Measurements from ENCODE around the gene ATP10B.
"Not testable (repeated sequence)": the region's sequence is repeated elsewhere in the genome, so short reads cannot be mapped to it uniquely, and the experiment has no call there.

ATP10B gene

GRCh38 chr5:160750938-160751657 lies 100.9 kb downstream of the ATP10B start:
- DNase-seq (ENCODE audit: low read depth): no peak

GRCh38 chr5:160749682-160750081 lies 102.3 kb downstream of the ATP10B start:
- DNase-seq (ENCODE audit: low read depth): no peak

- DNase-seq (ENCODE audit: low read depth): no peak
These were observed 103.0 kb downstream of the ATP10B start for GRCh38 chr5:160749026-160749425.

DNA sequence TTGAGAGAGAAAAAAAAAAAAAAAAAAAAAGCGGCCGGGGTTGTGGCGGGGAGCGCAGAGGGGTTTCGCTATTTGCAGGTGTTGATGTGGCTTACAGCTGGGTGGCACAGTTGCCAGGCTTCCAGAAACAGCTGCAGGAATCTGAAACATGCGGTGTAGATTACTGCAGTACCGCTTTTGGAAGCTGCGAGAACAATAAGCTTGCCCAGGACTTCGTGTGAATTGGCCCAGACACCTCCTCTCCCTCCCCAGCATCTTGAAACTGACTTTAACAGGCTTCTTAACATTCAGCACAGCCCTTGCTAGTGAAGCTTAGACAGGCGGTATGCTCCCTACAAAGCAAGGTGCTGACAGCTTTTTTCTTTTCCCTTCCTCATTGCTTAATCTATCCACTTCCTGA lies 104.0 kb downstream of the ATP10B start:
- DNase-seq (ENCODE audit: low read depth): no peak

GRCh38 chr5:160747559-160747958 lies 104.5 kb downstream of the ATP10B start:
- DNase-seq (ENCODE audit: low read depth): no peak

- no peak for DNase-seq (ENCODE audit: low read depth)
These were observed 107.5 kb downstream of the ATP10B start for GRCh38 chr5:160744268-160745101.

DNA sequence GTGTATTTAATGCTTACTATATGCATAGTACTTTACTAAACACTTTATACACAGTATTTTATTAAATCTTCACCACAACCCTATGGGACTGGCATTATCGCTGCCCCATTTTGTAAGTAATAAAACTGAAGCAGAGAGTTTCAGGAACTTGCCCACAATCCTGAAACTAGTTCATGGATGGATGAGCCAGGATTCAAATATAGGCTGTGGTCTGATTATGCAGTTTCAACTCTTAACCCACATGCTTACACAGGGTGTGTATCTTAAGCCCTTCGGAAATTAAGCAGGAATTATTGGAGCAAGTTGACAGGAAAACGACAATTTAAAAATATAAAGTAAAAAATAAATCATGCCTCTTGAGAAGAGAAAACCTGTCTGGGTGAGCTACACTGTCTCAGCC lies 109.0 kb downstream of the ATP10B start:
- DNase-seq (ENCODE audit: low read depth): no peak

DNA sequence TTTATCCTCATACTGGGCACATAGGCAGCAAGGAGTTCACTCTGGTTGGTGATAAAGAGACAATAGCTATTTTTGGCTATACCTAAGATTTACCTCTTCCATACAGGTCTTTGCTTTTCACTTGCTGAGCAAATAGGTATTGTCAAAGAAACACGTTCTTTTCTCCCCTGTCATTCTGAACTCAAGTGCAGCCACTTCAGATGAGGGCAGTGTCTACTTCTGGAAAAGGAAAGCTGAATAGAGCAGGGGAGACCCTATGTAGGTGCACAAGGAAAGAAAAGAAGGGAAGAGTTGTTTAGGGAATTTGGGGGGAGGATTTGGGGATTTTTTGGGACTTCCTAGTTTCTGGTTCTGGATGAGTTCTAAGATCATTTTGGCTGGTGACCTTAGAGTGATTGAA lies 109.6 kb downstream of the ATP10B start:
- DNase-seq (ENCODE audit: low read depth): no peak

DNA sequence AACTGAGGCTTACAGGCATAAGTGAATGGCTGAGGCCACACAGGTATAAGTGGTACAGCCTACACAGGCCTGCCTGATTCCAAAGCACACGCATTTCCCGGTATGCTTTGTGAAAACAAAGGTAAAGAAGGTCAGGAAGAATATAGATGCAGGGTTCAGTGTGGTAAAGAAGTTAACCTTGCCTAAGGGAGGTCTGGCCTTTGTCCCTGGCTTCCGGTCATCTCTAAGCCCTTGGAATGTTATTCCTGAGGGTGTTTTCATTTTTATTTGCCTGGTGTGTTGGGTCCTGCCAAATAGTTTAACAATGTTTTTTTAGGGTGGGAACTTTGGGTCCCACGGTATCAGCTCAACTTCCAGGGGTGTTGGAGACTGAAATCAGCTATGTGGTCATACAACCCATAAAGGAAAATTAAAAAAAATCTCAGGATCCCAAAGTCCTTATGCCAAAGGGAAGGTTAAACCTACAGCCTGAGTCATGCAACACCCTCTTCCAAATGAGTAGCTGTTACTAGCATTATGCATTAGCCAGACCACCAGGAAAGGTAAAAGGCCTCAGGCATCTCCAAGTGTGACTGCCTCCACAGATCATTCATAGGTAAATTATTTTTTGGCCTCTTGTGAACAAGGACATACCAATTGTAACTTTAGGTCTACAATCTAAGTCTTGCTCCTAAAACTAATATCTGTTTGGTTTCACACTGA lies 124.6 kb downstream of the ATP10B start:
- no peak for DNase-seq (ENCODE audit: low read depth)

- no peak for DNase-seq (ENCODE audit: low read depth)
These were observed 125.3 kb downstream of the ATP10B start for GRCh38 chr5:160726721-160727120.

DNA sequence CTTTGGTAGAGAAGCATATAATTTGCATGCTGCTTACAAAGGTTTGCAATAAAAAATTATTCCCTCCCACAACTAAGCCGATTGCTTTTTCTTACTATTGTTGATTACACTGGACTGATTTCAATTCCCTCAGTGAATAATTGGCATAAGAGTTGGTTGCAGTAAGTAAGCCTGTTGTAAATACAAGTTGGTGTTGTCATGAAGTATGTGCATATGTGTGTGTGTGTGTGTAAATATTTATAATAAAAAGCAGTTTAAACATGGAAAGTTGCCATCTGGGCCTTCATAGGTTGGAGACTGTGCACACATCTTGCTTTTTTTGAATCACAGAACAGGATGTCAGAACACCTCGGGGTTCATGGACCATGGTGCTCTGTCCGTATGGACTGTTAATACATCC lies 131.2 kb downstream of the ATP10B start:
- DNase-seq (ENCODE audit: low read depth): no peak

GRCh38 chr5:160715508-160715907 lies 136.5 kb downstream of the ATP10B start:
- not testable (repeated sequence) for DNase-seq (ENCODE audit: low read depth)

- no peak for DNase-seq (ENCODE audit: low read depth)
These were observed 148.3 kb downstream of the ATP10B start for GRCh38 chr5:160703547-160704189.

- DNase-seq (ENCODE audit: low read depth): no peak
These were observed 149.1 kb downstream of the ATP10B start for GRCh38 chr5:160702934-160703333.

DNA sequence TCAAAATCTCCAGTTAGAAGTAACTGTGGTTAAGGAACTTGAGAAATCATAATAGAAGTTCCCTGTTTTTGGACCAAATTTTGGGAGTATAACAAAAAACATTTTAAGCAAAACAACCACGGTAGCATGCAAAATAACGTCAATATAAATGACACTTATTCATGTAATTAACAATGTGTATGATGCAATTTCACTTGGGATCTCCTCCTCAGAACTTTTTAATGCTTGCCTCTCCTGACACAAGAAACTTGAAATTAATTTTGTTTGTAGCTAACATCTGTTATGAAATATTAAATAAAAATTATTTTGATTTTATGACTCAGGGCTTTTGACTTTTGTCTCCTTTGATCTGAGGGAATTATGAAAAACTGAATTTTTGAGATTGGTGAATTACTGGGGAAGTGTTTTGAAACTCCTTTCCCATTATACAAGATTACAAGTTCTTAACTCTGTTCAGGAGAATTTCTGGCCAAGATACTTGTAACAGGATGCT lies 149.7 kb downstream of the ATP10B start:
- DNase-seq (ENCODE audit: low read depth): no peak

- no peak for DNase-seq (ENCODE audit: low read depth)
These were observed 150.6 kb downstream of the ATP10B start for GRCh38 chr5:160701403-160701802.

- no peak for DNase-seq (ENCODE audit: low read depth)
These were observed 152.7 kb downstream of the ATP10B start for GRCh38 chr5:160699301-160699700.

- no peak for DNase-seq (ENCODE audit: low read depth)
These were observed 154.7 kb downstream of the ATP10B start for GRCh38 chr5:160697281-160697680.

DNA sequence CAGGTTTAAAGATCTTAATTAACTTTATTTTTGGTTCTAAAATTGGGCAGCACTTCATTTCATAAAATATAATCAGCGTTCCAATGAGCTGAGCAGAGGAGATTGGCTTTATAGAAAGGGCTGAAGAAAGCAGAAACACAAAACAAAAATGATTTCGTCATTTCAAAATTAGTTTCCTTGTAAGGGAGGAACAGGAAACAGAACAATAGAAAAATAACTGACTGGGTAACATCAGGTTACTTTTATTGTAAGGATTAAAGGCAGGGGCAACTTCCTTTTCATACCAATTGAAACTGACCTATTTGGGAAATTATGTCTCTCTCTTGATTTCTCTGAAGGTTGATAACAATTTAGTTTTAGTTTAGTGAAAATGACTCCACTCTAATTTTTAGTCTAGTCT lies 157.1 kb downstream of the ATP10B start:
- DNase-seq (ENCODE audit: low read depth): no peak

DNA sequence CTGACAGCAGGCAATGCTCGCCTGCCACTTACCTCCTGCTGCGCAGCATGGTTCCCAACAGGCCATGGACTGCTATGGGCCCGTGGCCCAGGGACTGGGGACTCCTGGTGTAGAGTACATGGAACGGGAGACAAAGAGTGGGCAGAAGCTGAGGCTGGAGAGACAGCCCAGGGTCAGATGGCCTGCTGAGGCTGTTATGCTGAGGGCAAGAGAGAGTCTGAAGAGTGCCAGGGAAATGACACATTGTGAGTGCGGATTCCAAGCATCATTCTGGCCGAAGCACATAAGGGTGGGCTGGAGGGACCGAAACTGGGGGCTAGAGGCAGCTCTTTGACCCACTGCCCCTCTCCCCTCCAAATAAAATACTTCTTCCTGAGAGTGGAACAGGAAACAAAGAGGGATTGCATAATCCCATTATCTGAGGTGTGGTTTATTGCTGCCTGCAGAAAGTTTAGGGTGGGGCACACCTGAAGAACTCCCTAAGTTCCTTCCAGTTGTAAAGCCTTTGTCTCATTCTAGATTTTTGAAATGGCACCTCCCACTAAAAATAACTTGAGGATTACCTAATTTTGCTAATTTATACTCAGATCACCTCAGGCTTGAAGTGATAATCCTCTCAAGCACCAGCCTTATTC lies 158.1 kb downstream of the ATP10B start:
- no peak for DNase-seq (ENCODE audit: low read depth)

DNA sequence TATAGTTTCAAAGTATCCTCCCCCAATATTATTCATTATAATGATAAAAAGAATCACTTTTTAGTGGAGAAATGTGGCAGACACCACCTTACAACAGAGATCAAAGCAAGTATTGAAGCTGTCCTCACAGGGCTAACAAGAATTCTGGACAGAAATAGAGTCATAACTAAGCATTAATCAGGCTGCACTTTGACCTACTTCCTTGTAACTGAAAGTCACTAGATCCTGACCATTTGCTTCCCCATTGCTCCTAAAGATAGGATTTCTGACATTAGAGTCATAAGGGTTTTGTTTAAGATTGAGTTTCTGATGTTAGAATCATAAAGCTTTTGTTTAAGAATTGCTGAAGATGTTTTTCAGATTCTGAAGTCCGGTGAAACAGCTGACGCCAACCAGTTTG lies 159.7 kb downstream of the ATP10B start:
- DNase-seq (ENCODE audit: low read depth): no peak

- DNase-seq (ENCODE audit: low read depth): no peak
These were observed 166.3 kb downstream of the ATP10B start for GRCh38 chr5:160685695-160686094.
